Omental fat pad (tissue), 4 donors: ENCODE data around the gene MMP10. TPM values are rescaled to one million over a fixed set of nuclear protein-coding genes. Genes with fewer than 3 reads are reported as not detected.

Experiments used
- ATAC-seq: fragments of 150-250 bp; one replicate; pipeline ENCODE4 v1.9.1; 2016; ENCODE audit warnings: mild to moderate bottlenecking, moderate library complexity; ENCODE audit not compliant: low FRiP score
- DNase-seq: peaks from one replicate; pipeline ENCODE4 v3.0.0-alpha.2; 2019; ENCODE audit warnings: low spot score
- CTCF ChIP-seq, 3 donors: fragments of 450-650 bp; IDR thresholded peaks; one replicate each; pipeline ENCODE4 v1.5.1; 2016 to 2017; ENCODE audit warnings: antibody characterized with exemption in 3 of 3, mild to moderate bottlenecking in 3 of 3, moderate library complexity in 2 of 3
- total RNA-seq, 4 donors: library from RNA; depleted of rRNA; stranded (reverse); fragments of >200 nt; gene quantifications; one replicate each; pipeline ENCODE4 v1.1.0, GENCODE V29; 2016

The MMP10 gene
- total RNA-seq, 4 donors from 2014 or later = not detected

- TF ChIP-seq CTCF (IDR thresholded peaks at IDR 0.05) = no peak
- ATAC-seq = no peak
These were observed 17.8 kb upstream of the MMP10 start, which contains the start of gene MMP1 for GRCh38 chr11:102798012-102798746. MMP1 (minus strand) TSS chr11:102798160; CDS start chr11:102798092, 68 bp downstream.

GRCh38 chr11:102794382-102794781 is 14.0 kb upstream of the MMP10 start:
- DNase-seq (no peak), ATAC-seq (no peak)

More at GRCh38 chr11:102798012-102798746, 17.8 kb upstream of the MMP10 start, which contains the start of gene MMP1:
- no peak for DNase-seq

GRCh38 chr11:102793677-102794290 is 13.4 kb upstream of the MMP10 start:
- no peak for ATAC-seq
- no peak for TF ChIP-seq CTCF (IDR thresholded peaks at IDR 0.05)
- DNase-seq = no peak

More at GRCh38 chr11:102794382-102794781, 14.0 kb upstream of the MMP10 start:
- no peak for TF ChIP-seq CTCF (IDR thresholded peaks at IDR 0.05)

- DNase-seq = no peak
- ATAC-seq = no peak
- no peak for TF ChIP-seq CTCF (IDR thresholded peaks at IDR 0.05)
These were observed 12.2 kb upstream of the MMP10 start for GRCh38 chr11:102792604-102793003.

GRCh38 chr11:102791271-102792036 is 11.0 kb upstream of the MMP10 start:
- TF ChIP-seq CTCF (IDR thresholded peaks at IDR 0.05) = no peak
- ATAC-seq (no peak), DNase-seq (no peak)

GRCh38 chr11:102788334-102788995 is 8.0 kb upstream of the MMP10 start:
- DNase-seq = no peak
- no peak for ATAC-seq

More at GRCh38 chr11:102788334-102788995, 8.0 kb upstream of the MMP10 start:
- TF ChIP-seq CTCF (IDR thresholded peaks at IDR 0.05) = no peak
